ENCODE results near the gene GOLGA8B.
"Not testable (repeated sequence)": the region's sequence is repeated elsewhere in the genome, so short reads cannot be mapped to it uniquely, and the experiment has no call there.

The GOLGA8B gene

DNA sequence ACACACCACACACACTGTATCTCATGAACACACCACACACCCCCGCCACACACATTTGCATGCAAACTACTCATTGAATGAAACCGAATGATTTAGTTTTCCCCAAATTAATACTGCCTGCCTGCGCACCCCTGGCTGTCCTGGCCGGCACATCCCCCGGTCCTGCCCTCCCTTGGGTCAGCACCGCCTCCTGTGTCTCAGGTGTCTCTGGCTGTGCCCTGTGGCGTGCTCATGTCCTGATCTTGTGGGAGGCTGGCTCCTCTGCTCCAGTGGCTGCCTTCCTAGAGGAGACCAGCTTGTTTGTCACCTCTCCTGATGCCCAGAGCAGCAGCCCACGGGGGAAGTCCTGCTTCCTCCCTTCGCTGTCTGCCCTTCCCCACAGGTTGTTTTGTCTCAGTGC lies 28.7 kb downstream of the GOLGA8B start:
- DNase-seq, result not testable (repeated sequence)

DNA sequence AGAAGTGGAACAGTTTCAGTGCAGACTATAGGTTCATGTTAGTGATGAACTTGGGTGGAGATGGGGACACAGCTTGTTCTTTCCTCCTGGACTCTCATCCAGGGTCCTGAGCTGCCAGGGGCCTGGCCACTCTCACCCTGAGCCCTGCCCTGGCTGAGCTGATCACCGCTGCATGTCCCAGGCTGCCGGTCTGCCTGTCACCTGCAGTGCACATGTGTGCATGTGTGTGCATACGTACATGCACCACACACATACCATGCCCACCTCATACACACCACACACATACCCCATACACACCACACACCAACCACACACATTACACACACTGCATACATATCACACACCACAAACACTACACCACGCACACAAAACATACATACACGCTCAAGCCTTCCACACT lies 29.3 kb downstream of the GOLGA8B start:
- DNase-seq, result not testable (repeated sequence)

DNA sequence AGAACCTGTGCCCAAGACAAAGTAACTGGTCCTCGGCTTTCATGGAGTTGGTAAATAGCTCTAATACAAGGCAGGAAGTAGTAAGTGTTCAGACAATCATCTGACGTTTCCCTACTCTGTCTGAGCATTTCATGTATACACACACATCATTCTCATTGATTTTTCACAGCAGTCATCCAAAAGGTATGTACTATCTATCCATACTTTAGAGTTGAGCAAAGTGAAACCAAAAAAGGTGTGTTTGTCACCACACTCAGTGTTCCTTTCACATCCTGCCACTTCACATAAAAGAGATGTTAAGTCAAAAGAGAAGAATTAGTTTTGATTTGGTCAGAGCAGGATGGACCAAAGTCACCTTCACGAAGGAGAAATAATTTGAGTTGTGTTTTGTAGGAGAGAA lies 33.3 kb downstream of the GOLGA8B start:
- DNase-seq, result not testable (repeated sequence)

DNA sequence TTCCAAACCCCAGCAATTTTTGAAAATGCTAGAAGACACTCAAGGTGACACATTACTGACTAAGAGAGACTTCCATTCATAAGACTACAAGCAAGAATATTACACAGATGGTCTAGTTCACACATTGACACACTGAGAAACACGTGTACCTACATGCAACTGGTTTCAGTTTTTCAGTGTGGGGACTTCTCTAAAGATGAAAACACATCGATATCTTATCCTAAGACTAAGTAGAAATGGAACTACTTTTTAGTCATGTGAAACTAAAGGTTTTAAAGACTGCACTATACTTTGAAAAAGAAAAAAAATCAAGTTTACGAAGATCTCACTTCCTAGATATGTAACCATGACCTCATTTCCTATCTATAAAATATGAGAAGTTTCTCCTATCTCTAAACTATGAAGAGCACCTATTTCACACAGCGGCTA lies 34.1 kb downstream of the GOLGA8B start:
- DNase-seq, result not testable (repeated sequence)

DNA sequence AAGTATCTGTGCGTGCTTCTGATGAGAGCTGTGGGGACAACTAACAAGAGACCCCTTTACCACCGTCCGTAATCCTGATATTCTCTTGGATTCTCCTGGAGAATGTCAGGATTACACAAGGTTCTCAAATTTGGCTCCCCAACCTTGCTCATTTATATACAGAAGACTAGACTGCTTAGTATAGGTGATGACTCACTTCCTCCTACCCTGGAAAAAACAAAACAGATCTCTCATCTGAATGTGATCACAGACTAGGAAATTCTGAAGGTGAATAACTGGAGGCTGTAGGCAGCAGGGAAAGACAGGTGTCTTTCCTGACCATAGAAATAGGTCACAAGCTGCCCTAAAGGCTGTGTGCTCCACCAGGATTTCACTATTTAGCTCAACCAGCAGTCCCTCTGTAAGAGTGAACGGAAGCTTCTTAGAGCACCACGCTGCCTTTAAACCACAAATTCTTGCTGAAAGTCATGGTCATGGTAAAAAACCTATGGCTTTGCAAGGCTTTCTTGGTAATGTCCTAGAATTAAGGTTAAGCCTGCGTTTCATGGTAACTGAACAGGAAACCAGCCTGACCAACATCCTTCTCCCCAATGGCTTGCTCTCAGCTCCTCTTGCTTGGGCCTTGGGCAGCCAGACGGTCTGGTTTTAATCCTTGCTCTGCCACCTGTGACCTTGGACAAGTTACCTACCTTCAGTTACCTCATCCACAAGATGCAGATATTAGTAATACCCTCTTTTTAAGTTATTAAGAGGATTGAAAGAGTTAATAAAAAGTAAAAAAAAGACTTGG lies 39.4 kb downstream of the GOLGA8B start:
- not testable (repeated sequence) for DNase-seq

DNA sequence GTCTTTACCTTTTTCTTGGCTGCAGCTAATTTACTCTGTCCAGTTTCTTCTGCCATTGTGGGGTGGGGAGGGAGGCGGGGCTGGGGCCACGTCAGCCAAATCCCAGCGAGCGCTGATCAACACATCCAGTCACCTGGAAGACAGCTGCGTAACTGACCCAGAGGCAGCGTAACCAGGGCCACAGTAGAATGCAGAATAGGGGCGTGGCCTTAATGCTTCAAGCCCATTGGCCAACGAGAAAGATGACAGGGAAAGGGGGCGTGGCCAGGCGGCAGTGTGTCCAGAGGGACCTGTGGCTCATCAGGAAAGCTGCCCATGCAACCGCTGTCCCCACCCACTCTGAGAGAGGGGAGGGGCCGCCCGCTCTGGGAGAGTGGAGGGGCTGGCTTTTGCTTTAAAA lies 47.6 kb downstream of the GOLGA8B start:
- DNase-seq, result not testable (repeated sequence)
